Astrocyte of the hippocampus (primary cell): Measurements from ENCODE around the gene TARS3.
"Not testable (repeated sequence)": the region's sequence is repeated elsewhere in the genome, so short reads cannot be mapped to it uniquely, and the experiment has no call there.

Experiments used
- DNase-seq: peaks from one replicate; pipeline ENCODE4 v3.0.0; 2011; ENCODE audit warnings: low read depth, low spot score

Gene TARS3

DNA sequence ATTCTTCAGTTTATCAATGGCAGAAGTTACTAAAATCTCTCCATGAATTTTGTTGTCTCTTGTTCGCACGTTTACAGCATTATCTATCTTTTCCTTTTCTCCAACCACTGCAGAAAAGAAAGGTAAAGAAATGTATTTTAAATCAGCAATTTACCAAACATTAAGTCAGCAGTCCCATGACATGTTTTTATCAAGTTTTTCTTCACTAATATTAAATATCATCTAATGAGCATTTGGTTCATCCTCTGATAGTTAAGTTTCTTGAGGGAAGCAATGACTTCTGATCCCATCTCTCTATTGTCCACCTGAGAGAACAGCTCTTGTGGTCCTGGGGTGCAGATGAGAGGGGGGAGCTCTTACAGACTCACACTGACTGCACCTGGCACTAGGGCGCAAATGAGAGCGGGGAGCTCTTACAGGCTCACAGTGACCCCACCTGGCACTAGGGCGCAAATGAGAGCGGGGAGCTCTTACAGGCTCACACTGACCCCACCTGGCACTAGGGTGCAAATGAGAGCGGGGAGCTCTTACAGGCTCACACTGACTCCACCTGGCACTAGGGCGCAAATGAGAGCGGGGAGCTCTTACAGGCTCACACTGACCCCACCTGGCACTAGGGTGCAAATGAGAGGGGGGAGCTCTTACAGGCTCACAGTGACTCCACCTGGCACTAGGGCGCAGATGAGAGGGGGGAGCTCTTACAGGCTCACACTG, 69.5 kb downstream of the TARS3 start:
- DNase-seq = not testable (repeated sequence)

DNA sequence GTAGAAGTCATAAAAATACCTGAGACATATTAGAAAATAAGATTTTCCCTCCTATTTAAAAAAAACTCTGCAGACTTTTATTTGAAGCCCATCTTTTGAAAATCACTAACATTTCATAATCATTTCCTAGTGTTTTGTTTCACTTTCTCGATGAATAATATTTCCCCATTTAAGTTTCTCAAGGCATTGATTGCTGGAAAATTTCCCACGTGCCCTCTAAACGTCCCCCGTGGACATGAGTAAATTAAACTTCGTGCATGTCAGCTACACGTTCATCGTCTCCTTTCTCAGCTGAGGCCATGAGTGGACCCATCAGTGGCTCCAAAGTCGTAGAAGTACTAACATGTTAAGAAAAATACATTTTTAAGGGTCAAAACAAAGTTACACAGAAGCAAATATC, 70.1 kb downstream of the TARS3 start:
- DNase-seq = no peak

DNA sequence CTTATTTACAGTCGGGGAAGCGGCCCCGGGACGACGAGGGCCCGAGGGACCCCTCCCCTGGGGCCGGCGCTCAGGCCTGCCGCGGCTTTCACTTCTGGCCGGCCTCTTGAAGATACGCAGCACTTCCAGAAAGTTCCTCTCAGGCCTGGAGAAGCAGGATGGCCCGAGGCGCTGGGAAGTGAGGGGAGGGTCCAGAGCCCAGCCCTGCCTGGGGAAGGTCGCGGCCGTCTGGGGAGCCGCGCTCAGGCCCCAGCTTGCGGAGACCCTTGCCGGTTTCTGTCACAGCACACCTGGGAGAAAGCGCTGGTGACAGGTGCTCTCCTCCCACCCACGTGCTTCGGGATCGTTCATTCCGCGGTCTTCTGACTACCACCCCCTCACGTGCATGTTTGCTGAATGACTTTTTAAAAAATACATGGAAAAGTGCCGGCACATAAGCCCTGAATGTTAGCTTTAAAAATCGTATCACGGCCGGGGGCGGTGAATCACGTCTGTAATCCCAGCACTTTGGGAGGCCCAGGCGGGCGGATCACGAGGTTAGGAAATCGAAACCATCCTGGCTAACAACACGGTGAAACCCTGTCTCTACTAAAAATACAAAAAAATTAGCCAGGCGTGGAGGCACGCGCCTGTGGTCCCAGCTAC, 71.4 kb downstream of the TARS3 start:
- no peak for DNase-seq

DNA sequence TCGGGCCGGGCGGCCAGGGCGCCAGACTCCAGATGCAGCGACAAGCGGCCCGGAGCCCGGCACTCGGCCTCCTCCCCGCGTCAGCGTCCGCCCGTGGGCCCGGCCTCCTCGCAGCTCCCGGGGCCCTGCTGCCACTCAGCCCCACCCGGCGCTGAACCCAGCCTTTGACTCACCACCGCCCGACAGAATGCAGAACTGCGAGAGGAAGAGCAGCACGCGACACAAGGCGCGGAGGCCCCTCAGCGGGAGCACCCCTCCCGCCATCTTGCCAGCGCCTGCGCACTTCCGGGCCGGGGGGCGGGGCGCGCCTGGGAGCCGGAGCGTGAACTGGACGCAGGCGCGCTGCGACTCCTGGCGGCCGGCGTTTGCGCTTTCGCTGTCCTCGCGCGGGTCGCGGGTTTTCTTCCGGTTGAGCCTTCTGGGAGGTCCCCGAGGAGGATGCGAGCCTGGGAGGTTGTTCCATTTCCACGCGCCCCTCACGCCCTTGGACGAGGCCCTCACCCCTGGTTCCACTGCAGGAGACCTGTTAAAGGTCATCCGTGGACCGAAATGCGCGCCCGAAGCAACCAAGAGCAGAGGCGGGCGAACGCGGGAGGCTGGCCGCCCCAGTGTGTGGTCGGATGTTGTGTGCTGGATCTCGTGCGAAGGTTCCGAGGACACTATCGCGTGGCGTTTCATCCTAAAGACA, 72.0 kb downstream of the TARS3 start, which contains the start of gene TM2D3:
Gene TM2D3 (minus strand): TSS at position 284 of the 688 bp plus-strand sequence. CDS start 20 bp downstream, at position 264.
- peak; percentile 97 for DNase-seq

DNA sequence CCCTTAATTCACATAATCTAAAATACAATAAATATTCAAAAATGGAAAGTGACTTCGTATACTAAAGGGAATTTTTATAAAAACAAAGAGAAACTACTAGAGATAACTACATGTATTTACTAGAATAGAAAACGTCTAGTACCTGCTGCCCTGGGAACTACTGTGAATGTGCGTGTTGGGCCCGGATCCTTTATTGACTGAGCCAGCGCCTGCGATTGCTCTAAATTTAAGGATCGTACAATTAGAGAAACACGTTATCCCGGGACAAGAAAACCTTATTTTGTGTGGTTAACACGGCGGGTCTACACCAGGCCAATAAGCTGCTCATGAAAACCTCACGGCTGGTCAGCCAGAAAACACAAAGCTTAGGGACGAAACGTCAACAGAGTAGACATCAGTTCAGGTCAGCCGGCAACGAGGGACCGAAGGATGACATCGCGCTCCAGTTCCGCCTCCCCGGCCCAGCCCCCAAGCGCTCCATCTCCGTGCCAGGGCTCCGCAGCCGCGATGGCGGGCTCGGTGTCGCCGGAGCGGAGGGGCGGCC, 72.6 kb downstream of the TARS3 start:
- DNase-seq = no peak

DNA sequence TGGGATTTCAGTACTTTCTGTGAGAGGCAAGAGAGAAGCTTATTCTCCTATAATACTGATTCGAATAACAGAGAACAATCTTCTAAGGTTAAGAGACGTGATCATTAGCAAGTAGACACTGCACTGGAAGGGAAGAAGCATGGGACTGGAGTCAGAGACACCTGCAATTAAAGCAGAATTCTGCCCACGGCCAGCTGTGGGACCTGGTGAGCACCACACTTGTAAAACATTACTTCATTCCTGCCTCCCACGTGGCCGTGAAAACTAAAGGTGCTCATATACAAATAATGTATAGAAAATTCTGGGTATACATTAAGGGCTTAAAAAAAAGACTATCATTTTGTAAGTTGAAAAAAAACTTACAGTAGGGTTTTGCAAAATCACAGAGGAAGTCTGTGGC, 74.1 kb downstream of the TARS3 start:
- no peak for DNase-seq

DNA sequence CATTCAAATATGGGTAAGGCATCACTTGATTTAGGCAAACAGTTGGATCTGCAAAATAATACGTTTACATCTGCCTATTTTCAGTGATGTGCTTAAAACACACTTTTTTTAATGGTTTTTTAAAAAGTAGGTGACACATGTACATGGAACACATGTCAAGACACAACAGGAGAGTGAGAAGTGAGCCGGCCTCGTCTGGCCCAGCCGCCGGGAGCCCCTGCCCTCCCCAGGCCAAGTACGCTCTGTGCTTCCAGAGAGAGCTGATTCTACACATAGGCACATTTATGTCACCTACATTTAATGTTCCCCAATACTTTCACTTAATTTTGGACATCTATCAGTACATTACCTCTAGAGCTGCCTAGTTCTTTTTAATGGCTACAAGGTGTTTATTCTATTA, 75.9 kb downstream of the TARS3 start:
- DNase-seq = no peak

DNA sequence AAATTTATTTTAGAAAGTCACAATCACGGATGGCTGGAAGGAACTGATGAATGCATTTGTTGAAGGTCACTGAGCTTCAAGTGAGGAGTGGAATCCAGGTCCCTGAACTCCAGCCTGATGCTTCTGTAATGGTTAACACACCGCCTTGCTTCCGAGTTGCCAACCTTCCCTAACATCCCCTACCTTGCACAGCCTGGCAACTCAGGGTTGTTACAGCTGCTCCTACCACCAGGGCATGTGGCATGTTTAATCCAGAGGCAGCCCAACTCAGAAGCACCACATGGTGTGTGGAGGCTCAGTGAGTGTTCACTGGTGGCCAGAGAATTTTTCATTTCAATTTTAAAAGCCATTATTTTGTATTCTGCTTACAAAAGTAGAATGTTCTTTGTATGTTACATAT, 77.0 kb downstream of the TARS3 start:
- DNase-seq = no peak

DNA sequence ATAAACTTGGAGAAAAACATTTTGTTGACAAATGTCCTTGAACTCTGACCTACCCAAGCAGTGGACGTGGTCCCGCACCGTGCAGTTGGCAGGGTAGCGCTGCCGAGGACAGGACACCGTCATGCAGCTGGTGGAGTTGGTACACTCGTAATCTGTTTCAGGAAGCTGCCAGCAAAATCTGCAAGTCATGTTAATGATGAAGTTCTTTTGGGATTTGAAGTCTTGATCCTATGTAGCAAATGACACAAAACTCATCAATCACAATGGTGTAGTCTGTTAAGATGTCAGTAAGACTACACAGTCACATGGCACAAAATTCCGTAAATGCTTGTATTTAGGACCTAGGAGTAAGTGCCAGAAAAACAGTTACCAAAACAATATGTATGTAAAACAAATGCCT, 77.6 kb downstream of the TARS3 start:
- no peak for DNase-seq

DNA sequence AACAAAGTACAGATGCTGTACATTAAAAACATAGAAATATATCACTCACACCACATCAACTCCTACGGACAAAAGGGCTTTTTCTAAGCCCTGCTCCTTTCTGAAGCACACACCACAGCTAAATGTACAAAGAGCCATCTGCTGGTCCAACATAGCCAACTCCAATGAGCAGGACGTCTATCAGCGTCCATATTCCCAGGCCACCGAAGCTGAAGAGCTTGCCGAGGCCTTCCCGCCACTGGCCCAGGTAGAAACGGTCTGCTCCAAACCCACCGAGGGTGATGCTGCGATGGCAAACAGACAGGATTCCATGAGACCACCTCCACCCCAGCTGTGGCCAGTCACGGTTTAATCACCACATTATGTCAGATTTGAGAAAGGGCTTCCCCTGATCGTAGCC, 81.9 kb downstream of the TARS3 start:
- no peak for DNase-seq

DNA sequence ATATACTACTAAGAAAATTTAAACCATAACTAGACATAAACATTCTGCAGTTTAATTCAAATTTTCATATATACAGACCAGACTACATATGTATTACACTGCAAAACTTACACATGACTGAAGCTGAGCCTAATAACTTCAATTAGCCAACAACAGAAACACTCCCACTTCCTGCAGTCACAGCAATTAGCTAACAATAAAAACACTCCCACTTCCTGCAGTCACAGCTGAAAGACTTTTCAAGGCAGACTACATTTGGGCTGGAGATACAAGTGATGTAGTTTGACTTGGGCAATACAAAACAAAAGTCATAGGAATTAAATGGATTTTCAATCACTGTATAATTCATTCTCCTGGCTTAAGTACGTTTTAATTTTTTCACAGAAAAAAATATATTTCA, 82.4 kb downstream of the TARS3 start:
- DNase-seq = no peak

DNA sequence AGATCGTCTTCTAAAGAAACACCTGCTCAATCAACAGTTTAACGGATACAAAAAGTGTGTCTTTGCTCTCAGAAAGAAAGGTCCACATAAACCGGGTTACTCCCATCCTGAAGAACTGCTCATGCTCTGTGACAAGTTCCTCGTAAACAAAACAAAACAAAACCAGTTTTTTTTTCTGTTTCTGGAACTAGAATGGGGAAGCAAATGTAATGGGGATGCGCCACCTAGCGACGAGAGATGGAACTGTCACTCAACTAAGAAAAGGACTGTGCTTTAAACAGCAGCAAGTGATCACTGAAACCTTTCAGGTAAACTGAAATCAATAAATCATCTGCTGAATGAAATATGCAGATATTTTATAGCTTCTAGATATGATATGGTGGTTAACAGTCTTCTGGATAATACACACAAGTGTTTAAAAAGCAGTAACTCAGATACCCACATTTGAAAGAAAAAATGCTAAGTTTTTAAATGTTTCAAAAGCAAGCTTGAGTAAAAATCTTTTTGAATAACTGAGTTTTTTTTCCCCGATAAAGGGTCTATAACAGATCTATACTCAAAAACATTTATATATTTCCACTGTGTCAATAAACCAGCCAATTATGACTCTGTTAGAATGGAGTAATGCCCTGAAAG, 83.0 kb downstream of the TARS3 start:
- peak; percentile 83 for DNase-seq

DNA sequence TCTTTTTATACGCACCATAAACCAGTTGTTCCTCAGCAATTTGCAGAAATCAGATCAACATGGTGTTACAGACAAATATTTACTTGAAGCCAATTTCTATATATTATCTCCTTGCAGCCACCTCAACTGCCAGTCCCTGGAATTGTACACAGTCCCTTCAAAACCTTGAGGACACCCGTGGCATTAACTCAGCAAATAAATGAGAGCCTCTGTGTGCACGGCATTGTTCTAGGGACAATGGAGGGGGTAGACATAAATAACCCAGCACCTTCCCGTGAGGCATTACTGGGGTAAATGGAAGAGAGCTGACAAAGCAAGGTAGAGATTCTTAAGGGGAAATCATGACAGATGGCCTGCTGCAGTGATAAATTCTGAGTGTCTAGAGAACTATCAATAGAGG, 84.6 kb downstream of the TARS3 start:
- no peak for DNase-seq

DNA sequence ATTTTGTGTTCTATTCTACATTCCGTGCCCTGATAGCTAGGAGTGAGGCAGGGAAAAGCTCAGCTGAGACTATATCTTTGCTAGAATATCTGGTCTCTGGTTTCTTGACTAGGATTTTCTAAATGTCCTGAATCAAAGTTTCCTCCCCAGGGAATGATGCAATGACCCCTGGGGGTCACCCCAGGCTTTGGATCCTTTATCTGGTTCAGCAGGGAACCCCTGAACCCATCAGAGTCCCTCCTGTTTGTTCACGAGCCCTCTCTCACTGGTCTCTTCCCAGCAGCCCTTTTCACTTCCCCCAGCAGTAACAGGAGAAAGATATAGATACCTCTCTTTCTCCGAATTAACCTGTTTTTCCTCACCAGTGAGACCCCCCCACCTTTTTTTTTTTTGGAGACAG, 86.4 kb downstream of the TARS3 start:
- DNase-seq = no peak

DNA sequence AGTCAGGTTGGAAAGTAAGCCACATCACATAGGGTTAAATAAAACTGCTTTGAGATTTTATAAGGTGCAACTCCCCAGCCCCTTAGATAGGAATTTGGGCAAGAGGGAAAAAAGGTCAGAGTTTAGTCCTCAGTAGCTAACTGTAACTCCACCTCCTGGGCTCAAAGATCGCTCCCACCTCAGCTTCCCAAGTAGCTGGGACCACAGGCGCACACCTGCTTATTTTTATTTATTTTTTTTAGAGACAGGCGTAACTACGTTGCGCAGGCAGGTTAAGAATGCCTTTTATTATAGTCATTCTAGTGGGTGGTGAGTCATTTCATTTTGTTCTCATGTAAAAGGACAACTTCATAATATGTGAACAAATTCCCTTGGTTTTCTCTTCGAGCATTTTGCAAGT, 86.8 kb downstream of the TARS3 start:
- peak; percentile 46 for DNase-seq

DNA sequence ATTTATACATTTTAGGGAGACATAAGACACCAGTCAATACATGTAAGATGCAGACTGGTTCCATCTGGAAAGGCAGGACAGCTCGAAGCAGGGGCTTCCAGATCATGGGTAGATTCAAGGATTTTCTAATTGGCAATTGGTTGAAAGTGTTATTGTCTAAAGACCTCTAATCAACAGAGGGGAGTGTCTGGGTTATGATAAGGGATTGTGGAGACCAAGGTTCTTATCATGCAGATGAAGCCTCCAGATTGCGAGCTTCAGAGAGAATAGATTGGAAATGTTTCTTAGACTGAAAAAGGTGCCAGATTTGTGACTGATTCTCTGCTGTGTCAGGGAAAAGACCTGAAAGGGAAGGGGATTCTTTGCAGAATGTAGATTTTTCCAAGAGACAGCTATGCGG, 87.2 kb downstream of the TARS3 start:
- no peak for DNase-seq

DNA sequence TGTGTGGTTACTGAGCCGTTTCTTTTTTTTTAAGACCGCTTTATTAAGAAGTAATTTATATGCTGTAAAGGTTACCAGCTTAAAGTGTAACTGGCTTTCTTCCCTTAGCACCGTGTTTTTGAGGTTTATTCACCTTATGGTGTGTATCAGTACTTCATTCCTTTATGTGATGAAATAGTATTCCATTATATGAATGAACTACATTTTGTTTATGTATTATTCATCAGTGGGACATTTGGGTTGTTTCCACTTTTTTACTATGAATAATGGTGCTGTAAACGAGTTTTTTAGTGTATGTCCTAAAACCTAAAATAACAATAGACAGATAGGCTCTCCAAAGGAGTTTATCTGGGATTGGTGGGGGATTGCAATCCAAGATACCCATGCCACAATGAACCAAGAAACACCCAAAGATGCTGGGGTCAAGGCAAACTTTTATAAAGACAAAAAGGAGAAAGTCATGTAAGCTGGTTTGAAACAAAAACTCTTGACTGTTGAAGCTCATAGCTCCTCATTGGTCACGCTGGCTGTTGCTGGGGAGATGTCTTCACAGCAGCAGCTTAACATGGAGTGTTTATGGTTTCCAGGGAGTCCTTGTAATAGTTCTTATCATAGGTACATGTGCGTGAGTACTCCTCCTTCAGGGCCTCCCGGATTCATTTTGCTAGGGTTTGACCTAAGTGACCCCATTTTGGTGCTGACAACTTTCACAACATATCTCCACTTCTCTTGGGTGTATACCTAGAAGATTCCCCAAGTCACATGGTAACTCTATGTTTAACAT, 88.1 kb downstream of the TARS3 start:
- no peak for DNase-seq

DNA sequence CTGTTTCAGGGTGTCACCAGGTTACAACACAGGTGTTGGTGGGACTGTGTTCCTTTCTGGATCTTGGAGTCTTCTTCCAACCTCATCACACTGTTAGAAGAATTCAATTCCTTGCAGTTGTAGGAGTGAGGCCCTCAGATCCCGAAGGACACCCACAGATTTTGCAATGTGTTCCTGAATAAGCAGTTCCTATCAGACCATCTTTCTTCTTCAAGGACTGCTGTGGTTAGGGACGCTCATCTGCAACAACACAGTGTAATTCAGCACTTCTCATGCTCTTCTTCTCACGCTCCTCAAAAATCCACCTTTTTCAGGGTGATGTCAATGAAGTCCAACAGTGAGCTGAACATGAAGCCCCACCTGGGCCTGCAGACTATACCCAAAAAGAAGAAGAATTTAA, 90.9 kb downstream of the TARS3 start:
- no peak for DNase-seq

DNA sequence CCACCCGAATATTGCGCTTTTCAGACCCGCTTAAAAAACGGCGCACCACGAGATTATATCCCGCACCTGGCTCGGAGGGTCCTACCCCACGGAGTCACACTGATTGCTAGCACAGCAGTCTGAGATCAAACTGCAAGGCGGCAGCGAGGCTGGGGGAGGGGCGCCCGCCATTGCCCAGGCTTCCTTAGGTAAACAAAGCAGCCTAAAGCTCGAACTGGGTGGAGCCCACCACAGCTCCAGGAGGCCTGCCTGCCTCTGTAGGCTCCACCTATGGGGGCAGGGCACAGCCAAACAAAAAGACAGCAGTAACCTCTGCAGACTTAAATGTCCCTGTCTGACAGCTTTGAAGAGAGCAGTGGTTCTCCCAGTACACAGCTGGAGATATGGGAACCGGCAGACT, 97.5 kb downstream of the TARS3 start:
- DNase-seq = not testable (repeated sequence)

DNA sequence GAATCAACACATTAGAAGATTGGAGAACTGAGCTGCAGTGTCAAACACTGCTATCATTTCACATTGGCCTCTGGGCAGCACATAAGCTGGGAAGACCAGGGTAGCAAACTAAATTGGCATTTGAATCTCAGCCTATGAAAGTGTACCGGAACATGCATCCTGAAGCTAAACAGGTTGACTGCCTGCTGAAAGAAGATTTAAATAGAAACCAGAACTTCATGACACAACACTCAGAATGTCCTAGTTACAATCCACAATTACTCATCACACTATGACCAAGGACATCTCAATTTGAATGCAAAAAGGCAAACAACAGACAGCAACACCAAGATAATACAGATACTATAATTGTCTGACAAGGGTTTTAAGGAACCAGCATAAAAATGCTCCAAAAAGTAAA, 98.3 kb downstream of the TARS3 start:
- DNase-seq = no peak

DNA sequence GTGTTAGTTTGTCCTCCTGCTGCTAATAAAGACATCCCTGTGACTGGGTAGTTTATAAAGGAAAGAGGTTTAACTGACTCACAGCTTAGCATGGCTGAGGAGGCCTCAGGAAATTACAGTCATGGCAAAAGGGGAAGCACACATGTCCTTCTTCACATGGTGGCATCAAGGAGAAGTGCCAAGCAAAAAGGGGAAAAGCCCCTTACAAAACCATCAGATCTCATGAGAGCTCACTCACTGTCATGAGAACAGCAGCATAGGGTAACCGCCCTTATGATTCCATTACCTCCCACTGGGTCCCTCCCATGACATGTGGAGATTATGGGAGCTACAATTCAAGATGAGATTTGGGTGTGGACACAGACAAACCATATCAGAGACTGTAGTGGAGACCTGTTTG, 99.1 kb downstream of the TARS3 start:
- DNase-seq = no peak
